Mesenchymal stem cell (in vitro differentiated cells and primary cell): ENCODE data around the gene MYO1D.

ENCODE experiments used
- DNase-seq: peaks from one replicate; pipeline ENCODE4 v3.0.0-alpha.2; 2013
- H2AFZ ChIP-seq: one replicate; pipeline ENCODE4 v1.6.1; 2013; ENCODE audit warnings: low read depth, mild to moderate bottlenecking, control low read depth, inconsistent platforms, low read length, moderate library complexity
- H2AK5ac ChIP-seq: 2 replicates; pipeline ENCODE4 v1.6.1; 2013; ENCODE audit warnings: low read length, moderate library complexity, mild to moderate bottlenecking, inconsistent platforms; ENCODE audit not compliant: severe bottlenecking
- H2BK120ac ChIP-seq: one replicate; pipeline ENCODE4 v1.6.1; 2013; ENCODE audit warnings: low read depth, mild to moderate bottlenecking, inconsistent platforms, low read length, moderate library complexity
- H2BK12ac ChIP-seq, 2 experiments: one replicate each; pipeline ENCODE4 v1.6.1; 2013; ENCODE audit warnings: inconsistent platforms in 2 of 2, low read length in 2 of 2, mild to moderate bottlenecking in 2 of 2, moderate library complexity in 2 of 2, control low read depth in 1 of 2
- H2BK15ac ChIP-seq: one replicate; pipeline ENCODE4 v1.6.1; 2013; ENCODE audit warnings: mild to moderate bottlenecking, low read depth, inconsistent platforms; ENCODE audit not compliant: poor library complexity, severe bottlenecking
- H2BK5ac ChIP-seq: 2 replicates; pipeline ENCODE4 v1.6.1; 2013; ENCODE audit warnings: low read depth, mild to moderate bottlenecking, low read length, control low read depth, inconsistent platforms; ENCODE audit not compliant: poor library complexity, severe bottlenecking
- H3K14ac ChIP-seq, 2 experiments: one replicate each; pipeline ENCODE4 v1.6.1; 2013; ENCODE audit warnings: inconsistent platforms in 2 of 2, low read length in 2 of 2, control low read depth in 1 of 2, mild to moderate bottlenecking in 1 of 2, moderate library complexity in 1 of 2
- H3K18ac ChIP-seq, 2 experiments: one replicate each; pipeline ENCODE4 v1.6.1; 2013; ENCODE audit warnings: inconsistent platforms in 2 of 2, low read length in 2 of 2, control low read depth in 1 of 2, low read depth in 1 of 2, mild to moderate bottlenecking in 1 of 2
- H3K23ac ChIP-seq, 2 experiments: one replicate each; pipeline ENCODE4 v1.6.1; 2013; ENCODE audit warnings: inconsistent platforms in 2 of 2, low read length in 2 of 2, mild to moderate bottlenecking in 2 of 2, moderate library complexity in 2 of 2, control low read depth in 1 of 2
- H3K27ac ChIP-seq: 2 replicates; pipeline ENCODE4 v1.5.1; 2013; ENCODE audit warnings: mild to moderate bottlenecking, moderate library complexity, low read length, control low read depth, inconsistent platforms; ENCODE audit not compliant: poor library complexity, severe bottlenecking
- H3K27me3 ChIP-seq, 2 experiments: 2 replicates each; pipeline versions ENCODE4 v1.6.1 to v1.7.0; 2013; ENCODE audit warnings: low read length in 2 of 2, mild to moderate bottlenecking in 2 of 2, moderate library complexity in 2 of 2, control low read depth in 1 of 2, inconsistent platforms in 1 of 2; ENCODE audit not compliant: control insufficient read depth in 1 of 2, insufficient read depth in 1 of 2
- H3K36me3 ChIP-seq, 2 experiments: 2 replicates each; pipeline versions ENCODE4 v1.6.1 to v1.7.0; 2013; ENCODE audit warnings: low read length in 2 of 2, control low read depth in 1 of 2, inconsistent platforms in 1 of 2, low read depth in 1 of 2, mild to moderate bottlenecking in 1 of 2; ENCODE audit not compliant: insufficient read depth in 2 of 2, control insufficient read depth in 1 of 2
- H3K4ac ChIP-seq, 2 experiments: one replicate each; pipeline ENCODE4 v1.6.1; 2013; ENCODE audit warnings: inconsistent platforms in 2 of 2, low read length in 2 of 2, mild to moderate bottlenecking in 2 of 2, moderate library complexity in 2 of 2, control low read depth in 1 of 2, low read depth in 1 of 2
- H3K4me1 ChIP-seq: 2 replicates; pipeline ENCODE4 v1.6.1; 2013; ENCODE audit warnings: low read depth, low read length, control low read depth; ENCODE audit not compliant: control insufficient read depth, insufficient read depth
- H3K4me2 ChIP-seq: 2 replicates; pipeline ENCODE4 v1.6.1; 2013; ENCODE audit warnings: low read length, mild to moderate bottlenecking, inconsistent platforms; ENCODE audit not compliant: poor library complexity, severe bottlenecking
- H3K4me3 ChIP-seq, 2 experiments: 2 replicates each; pipeline versions ENCODE4 v1.5.1 to v1.7.0; 2013; ENCODE audit warnings: low read length in 2 of 2, mild to moderate bottlenecking in 2 of 2, control low read depth in 1 of 2, low read depth in 1 of 2; ENCODE audit not compliant: insufficient read depth in 1 of 2
- H3K79me1 ChIP-seq: replicated peaks from 2 replicates; pipeline ENCODE4 v1.6.1; 2013; ENCODE audit warnings: mild to moderate bottlenecking, control low read depth, low read length, inconsistent platforms; ENCODE audit not compliant: poor library complexity, severe bottlenecking
- H3K9ac ChIP-seq: 2 replicates; pipeline ENCODE4 v1.7.0; 2013; ENCODE audit warnings: mild to moderate bottlenecking, low read length, moderate library complexity
- H3K9me3 ChIP-seq: 2 replicates; pipeline ENCODE4 v1.7.0; 2013; ENCODE audit warnings: mild to moderate bottlenecking, low read length; ENCODE audit not compliant: control insufficient read depth
- H4K8ac ChIP-seq: one replicate; pipeline ENCODE4 v1.6.1; 2013; ENCODE audit warnings: inconsistent platforms, mild to moderate bottlenecking, low read length, moderate library complexity
- H4K91ac ChIP-seq: one replicate; pipeline ENCODE4 v1.6.1; 2013; ENCODE audit warnings: mild to moderate bottlenecking, low read length, inconsistent platforms
- WGBS: methylation state at CpG from one replicate; pipeline ENCODE4 v1.1.7; 2013; ENCODE audit warnings: mixed read lengths; 5-methylcytosine and 5-hydroxymethylcytosine counted together

MYO1D gene

GRCh38 chr17:32769846-32770245 is 107.1 kb downstream of the MYO1D start:
- H2AK5ac ChIP-seq = no peak overlapping the region
- no peak overlapping the region for H3K4me2 ChIP-seq
- no peak overlapping the region for H3K4ac ChIP-seq
- no peak overlapping the region for H2BK12ac ChIP-seq
- H3K9me3 ChIP-seq = no peaks in the 10 kb centered on the region
- H3K9ac ChIP-seq = no peak overlapping the region
- H2BK15ac ChIP-seq = no peak overlapping the region
- H3K4me1 ChIP-seq = peaks cover 2% of the 10 kb centered on the region
- H4K8ac ChIP-seq = no peak overlapping the region
- H4K91ac ChIP-seq = no peak overlapping the region
- H3K36me3 ChIP-seq = peaks cover 0 to 61% of the 10 kb centered on the region in 2 experiments
- no peak overlapping the region for H2BK120ac ChIP-seq
- no peak overlapping the region for H2AFZ ChIP-seq
- WGBS = 77% methylated on average over 2 of the region's 3 CpGs
- no peak overlapping the region for H3K23ac ChIP-seq
- no peak for DNase-seq
- H3K4me3 ChIP-seq = no peak overlapping the region
- H3K27me3 ChIP-seq = no peaks in the 10 kb centered on the region
- H3K27ac ChIP-seq = no peak overlapping the region
- no peak overlapping the region for H3K14ac ChIP-seq
- H2BK5ac ChIP-seq = no peak overlapping the region
- H3K18ac ChIP-seq = no peak overlapping the region
- no peaks in the 10 kb centered on the region for H3K79me1 ChIP-seq

DNA sequence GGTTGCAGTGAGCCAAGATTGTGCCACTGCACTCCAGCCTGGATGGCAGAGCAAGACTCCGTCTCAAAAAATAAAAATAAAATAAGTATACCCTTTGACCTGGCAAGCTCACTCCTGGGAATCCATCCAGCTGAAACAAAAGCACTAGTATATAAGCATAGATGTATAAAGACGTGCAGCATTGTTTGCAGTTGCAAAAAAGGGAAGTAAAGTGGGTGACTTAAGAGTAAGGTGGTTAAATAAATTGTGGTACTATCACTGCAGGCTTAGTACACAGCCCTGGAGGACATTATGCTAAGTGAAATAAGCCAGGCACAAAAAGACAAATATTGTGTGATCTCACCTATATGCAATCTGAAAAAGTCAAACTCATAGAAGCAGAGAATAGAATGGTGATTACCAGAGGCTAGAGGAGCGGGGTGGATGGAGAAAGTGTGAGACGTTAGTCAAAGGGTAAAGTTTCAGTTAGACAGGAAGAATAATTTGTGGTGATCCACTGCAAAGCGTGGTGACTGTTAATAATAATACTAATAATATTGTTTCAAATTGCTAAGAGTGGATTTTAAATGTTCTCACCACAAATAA is 113.0 kb downstream of the MYO1D start:
- H2AK5ac ChIP-seq = no peak overlapping the region
- H3K4me2 ChIP-seq = no peak overlapping the region
- no peak overlapping the region for H3K4me3 ChIP-seq
- H3K4me1 ChIP-seq = no peaks in the 10 kb centered on the region
- no peaks in the 10 kb centered on the region for H3K9me3 ChIP-seq
- H2BK12ac ChIP-seq = no peak overlapping the region
- peaks cover 0 to 72% of the 10 kb centered on the region in 2 experiments for H3K36me3 ChIP-seq
- no peak overlapping the region for H3K9ac ChIP-seq
- H3K27ac ChIP-seq = no peak overlapping the region
- no peak overlapping the region for H2AFZ ChIP-seq
- no peaks in the 10 kb centered on the region for H3K27me3 ChIP-seq
- no peak overlapping the region for H3K18ac ChIP-seq
- WGBS = 87% methylated on average over 3 of the region's 5 CpGs
- H2BK120ac ChIP-seq = no peak overlapping the region
- no peak overlapping the region for H3K4ac ChIP-seq
- DNase-seq = no peak
- H3K14ac ChIP-seq = no peak overlapping the region
- H2BK15ac ChIP-seq = no peak overlapping the region
- no peak overlapping the region for H3K23ac ChIP-seq
- H4K8ac ChIP-seq = no peak overlapping the region
- no peak overlapping the region for H4K91ac ChIP-seq
- no peak overlapping the region for H2BK5ac ChIP-seq
- no peaks in the 10 kb centered on the region for H3K79me1 ChIP-seq

- H2BK5ac ChIP-seq = no peak overlapping the region
- peaks cover 0 to 46% of the 10 kb centered on the region in 2 experiments for H3K36me3 ChIP-seq
- no peak overlapping the region for H3K14ac ChIP-seq
- H3K9me3 ChIP-seq = no peaks in the 10 kb centered on the region
- H3K9ac ChIP-seq = no peak overlapping the region
- DNase-seq = no peak
- no peak overlapping the region for H3K18ac ChIP-seq
- H3K27me3 ChIP-seq = no peaks in the 10 kb centered on the region
- H2BK120ac ChIP-seq = no peak overlapping the region
- no peak overlapping the region for H2AK5ac ChIP-seq
- H2AFZ ChIP-seq = no peak overlapping the region
- no peak overlapping the region for H3K4ac ChIP-seq
- no peak overlapping the region for H4K91ac ChIP-seq
- H3K23ac ChIP-seq = no peak overlapping the region
- no peak overlapping the region for H2BK15ac ChIP-seq
- no peak overlapping the region for H3K4me2 ChIP-seq
- no peak overlapping the region for H3K27ac ChIP-seq
- no peaks in the 10 kb centered on the region for H3K79me1 ChIP-seq
- H2BK12ac ChIP-seq = no peak overlapping the region
- H4K8ac ChIP-seq = no peak overlapping the region
- no peaks in the 10 kb centered on the region for H3K4me1 ChIP-seq
- H3K4me3 ChIP-seq = no peak overlapping the region
Observed at GRCh38 chr17:32759476-32759875, 117.4 kb downstream of the MYO1D start.

GRCh38 chr17:32757963-32758362 is 119.0 kb downstream of the MYO1D start:
- Histone ChIP-seq H3K9ac (no peak overlapping the region), H3K23ac (no peak overlapping the region), H3K36me3 (peaks cover 0 to 47% of the 10 kb centered on the region in 2 experiments), H2AK5ac (no peak overlapping the region), H3K27me3 (no peaks in the 10 kb centered on the region), H3K4me3 (no peak overlapping the region), H3K18ac (no peak overlapping the region), H3K79me1 (no peaks in the 10 kb centered on the region), H3K14ac (no peak overlapping the region), H3K4ac (no peak overlapping the region), H2BK5ac (no peak overlapping the region), H2BK120ac (no peak overlapping the region), H2AFZ (no peak overlapping the region), H2BK15ac (no peak overlapping the region), H3K4me1 (no peaks in the 10 kb centered on the region), H4K91ac (no peak overlapping the region), H3K27ac (no peak overlapping the region), H3K9me3 (no peaks in the 10 kb centered on the region), H2BK12ac (no peak overlapping the region), H4K8ac (no peak overlapping the region), H3K4me2 (peak overlapping the region; percentile 9)
- WGBS = no CpG with 5 or more reads among the region's 1 CpG
- DNase-seq = peak; percentile 50
